Choroid plexus epithelial cell (primary cell): ENCODE data around the gene HNRNPH3.

Experiments used
- DNase-seq: peaks from one replicate; pipeline ENCODE4 v3.0.0-alpha.2; 2010; ENCODE audit warnings: low read depth
- H3K4me3 ChIP-seq: 2 replicates; pipeline ENCODE4 v1.5.1; 2011; ENCODE audit warnings: low read depth, mild to moderate bottlenecking, control low read depth, low read length, moderate library complexity
- CTCF ChIP-seq: conservative IDR thresholded peaks from 2 replicates; pipeline ENCODE4 v1.5.1; 2011; ENCODE audit warnings: low read depth, mild to moderate bottlenecking, control low read depth, inconsistent platforms, low read length, moderate library complexity

Gene HNRNPH3

DNA sequence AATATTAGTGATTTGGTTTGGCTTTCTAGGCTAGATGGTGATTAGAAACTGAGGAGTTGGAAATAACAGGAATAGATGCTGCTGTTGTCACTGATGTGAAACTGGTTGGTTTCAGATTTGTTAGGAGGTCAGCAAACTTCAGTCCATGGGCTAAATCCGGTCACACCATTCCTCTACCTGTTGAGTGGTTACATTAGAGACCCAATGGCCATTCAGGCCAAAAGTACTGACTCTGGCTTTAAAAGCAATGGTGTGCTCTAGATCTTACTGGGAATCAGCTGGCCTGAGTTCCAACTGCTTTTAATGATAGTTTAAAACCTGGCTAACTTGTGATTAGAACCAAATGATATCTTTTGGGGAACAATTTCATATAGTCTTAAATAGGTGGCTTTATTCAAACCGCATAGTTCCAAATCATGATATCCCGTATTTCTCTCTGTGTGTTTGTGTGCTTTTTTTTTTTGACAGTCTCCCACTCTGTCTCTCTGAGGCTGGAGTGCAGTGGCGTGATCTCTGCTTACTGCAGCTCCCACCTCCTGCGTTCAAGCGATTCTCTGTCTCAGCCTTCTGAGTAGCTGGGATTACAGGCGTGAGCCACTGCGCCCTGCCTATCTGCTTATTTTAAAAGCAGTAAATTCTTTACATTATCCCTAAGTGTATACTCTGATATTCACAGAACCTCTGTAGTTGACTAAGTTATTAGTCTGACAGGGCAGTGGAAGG is 8.7 kb downstream of the HNRNPH3 start:
- H3K4me3 ChIP-seq, result no peak overlapping the region
- no peak for DNase-seq
- no peak for TF ChIP-seq CTCF

- H3K4me3 ChIP-seq, result no peak overlapping the region
- DNase-seq, result no peak
- TF ChIP-seq CTCF, result no peak
These were observed 11.1 kb downstream of the HNRNPH3 start for GRCh38 chr10:68342909-68343516.

DNA sequence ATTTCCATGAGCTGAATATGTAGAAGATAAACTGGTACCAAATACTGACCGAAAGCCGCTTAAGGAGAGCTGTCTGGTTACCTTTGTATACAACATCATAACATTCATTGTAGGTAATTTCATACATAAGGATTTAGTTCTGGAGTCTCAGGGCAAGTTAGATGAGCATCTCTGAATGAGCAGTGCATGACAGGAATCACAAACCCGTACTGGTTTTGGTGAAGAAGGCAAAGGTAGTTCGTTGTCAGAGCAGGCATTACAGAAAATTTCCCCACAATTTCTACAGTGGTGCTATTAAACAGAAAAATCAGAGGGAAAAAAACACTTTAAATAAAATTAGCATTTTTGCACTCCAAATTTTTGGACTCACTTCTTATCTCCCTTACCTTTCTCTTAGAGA is 13.8 kb downstream of the HNRNPH3 start:
- TF ChIP-seq CTCF, result no peak

GRCh38 chr10:68346774-68347173 is 14.9 kb downstream of the HNRNPH3 start:
- TF ChIP-seq CTCF, result no peak
- DNase-seq, result no peak
- H3K4me3 ChIP-seq, result no peak overlapping the region

More for the DNA sequence above, 13.8 kb downstream of the HNRNPH3 start:
- no peak overlapping the region for H3K4me3 ChIP-seq
- no peak for DNase-seq

DNA sequence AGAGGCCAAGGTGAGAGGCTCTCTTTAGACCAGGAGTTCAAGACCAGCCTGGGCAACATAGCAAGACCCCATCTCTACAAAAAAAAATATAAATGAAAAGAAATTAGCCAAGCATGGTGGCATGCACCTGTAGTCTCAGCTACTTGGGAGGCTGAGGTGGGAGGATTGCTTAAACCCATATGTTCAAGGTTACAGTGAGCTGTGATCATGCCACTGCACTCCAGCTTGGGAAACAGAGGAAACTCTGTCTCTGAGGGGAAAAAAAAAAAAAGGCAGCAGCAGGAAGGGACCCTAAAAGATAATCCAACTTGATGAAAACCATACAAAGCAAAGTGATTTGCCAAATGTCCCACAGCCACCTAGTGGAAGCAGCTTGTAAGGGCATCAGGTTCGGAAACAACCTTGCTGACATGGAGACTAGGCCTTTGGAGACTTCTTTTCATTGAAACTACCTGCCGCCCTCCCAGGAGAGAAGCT is 16.4 kb downstream of the HNRNPH3 start:
- peak; percentile 78 for DNase-seq
- TF ChIP-seq CTCF, result peak; percentile 83
- no peak overlapping the region for H3K4me3 ChIP-seq

DNA sequence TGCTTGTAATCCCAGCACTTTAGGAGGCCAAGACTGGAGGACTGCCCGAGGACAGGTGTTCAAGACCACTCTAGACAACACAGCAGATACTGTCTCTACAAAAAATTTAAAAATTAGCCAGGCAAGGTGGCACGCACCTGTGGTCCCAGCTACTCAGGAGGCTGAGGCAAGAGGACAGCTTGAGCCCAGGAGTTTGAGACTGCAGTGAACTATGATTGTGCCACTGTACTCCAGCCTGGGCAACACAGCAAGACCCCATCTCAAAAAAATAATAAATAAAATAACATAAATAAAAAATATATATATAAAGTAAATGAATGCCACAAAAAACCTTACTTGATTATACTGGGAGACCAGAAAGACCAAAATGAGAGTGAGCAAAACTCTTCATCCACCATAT is 21.7 kb downstream of the HNRNPH3 start:
- H3K4me3 ChIP-seq, result no peak overlapping the region
- TF ChIP-seq CTCF, result no peak
- DNase-seq, result no peak

DNA sequence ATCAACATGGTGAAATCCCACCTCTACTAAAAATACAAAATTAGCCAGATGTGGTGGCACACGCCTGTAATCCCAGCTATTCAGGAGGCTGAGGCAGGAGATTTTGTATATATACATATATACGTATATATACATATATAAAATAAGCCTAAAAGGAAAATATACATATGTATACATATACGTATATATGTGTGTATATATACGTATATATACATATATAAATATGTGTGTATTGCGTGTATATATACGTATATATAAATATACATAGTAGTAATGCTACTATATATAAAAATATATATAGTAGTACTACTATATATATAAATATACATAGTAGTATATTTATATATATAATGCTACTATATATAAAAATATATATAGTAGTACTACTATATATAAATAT is 27.3 kb downstream of the HNRNPH3 start:
- no peak for DNase-seq
- H3K4me3 ChIP-seq, result no peak overlapping the region
- no peak for TF ChIP-seq CTCF
